HG02642 (cell line): ENCODE results near the gene PLEKHD1.

Experiments used
- ATAC-seq: cut with Tn5 transposase; IDR thresholded peaks from one replicate; pipeline ENCODE4 v1.9.1; 2021; ENCODE audit warnings: mild to moderate bottlenecking; ENCODE audit not compliant: unreplicated experiment, poor library complexity

PLEKHD1 gene

GRCh38 chr14:69574263-69574953 lies 89.9 kb downstream of the PLEKHD1 start, which contains the start of gene CCDC177:
Gene CCDC177, minus strand, starts transcription at chr14:69574871. Its CDS starts 1,249 bp downstream, at chr14:69573622.
- ATAC-seq = peak; percentile 43

- no peak for ATAC-seq
These were observed 90.4 kb downstream of the PLEKHD1 start for GRCh38 chr14:69574954-69575295.

GRCh38 chr14:69579476-69579875 lies 94.9 kb downstream of the PLEKHD1 start:
- ATAC-seq = no peak

GRCh38 chr14:69580009-69580577 lies 95.6 kb downstream of the PLEKHD1 start:
- no peak for ATAC-seq
